ENCODE measurements around the gene NXPH3.

NXPH3 gene

GRCh38 chr17:49596613-49597244, 21.1 kb downstream of the NXPH3 start:
- Histone ChIP-seq H3K27ac (no peak overlapping the region), H3K36me3 (replicated peaks) (peaks cover 14% of the 10 kb centered on the region), H3K27me3 (replicated peaks) (no peaks in the 10 kb centered on the region), H3K4me3 (ENCODE audit: low read depth, low read length) (no peak overlapping the region)
- no peak for DNase-seq
- TF ChIP-seq CTCF (IDR thresholded peaks at IDR 0.05; ENCODE audit: low read depth, low read length, missing control alignments), result no peak
- in situ Hi-C loops (cut with HindIII; ENCODE audit: low pct_ligation_motif_present, low sequenced_read_pairs), result no loop called here

GRCh38 chr17:49597436-49597835, 21.8 kb downstream of the NXPH3 start:
- no peak overlapping the region for H3K27ac ChIP-seq
- DNase-seq, result no peak
- in situ Hi-C loops (cut with HindIII; ENCODE audit: low pct_ligation_motif_present, low sequenced_read_pairs), result no loop called here
- H3K36me3 ChIP-seq (replicated peaks), result peaks cover 17% of the 10 kb centered on the region
- no peak for TF ChIP-seq CTCF (IDR thresholded peaks at IDR 0.05; ENCODE audit: low read depth, low read length, missing control alignments)
- no peak overlapping the region for H3K4me3 ChIP-seq (ENCODE audit: low read depth, low read length)
- no peaks in the 10 kb centered on the region for H3K27me3 ChIP-seq (replicated peaks)

GRCh38 chr17:49597928-49598655, 22.4 kb downstream of the NXPH3 start:
- Histone ChIP-seq H3K36me3 (replicated peaks) (peaks cover 21% of the 10 kb centered on the region), H3K27ac (no peak overlapping the region), H3K4me3 (ENCODE audit: low read depth, low read length) (no peak overlapping the region), H3K27me3 (replicated peaks) (no peaks in the 10 kb centered on the region)
- DNase-seq, result no peak
- no peak for TF ChIP-seq CTCF (IDR thresholded peaks at IDR 0.05; ENCODE audit: low read depth, low read length, missing control alignments)
- in situ Hi-C loops (cut with HindIII; ENCODE audit: low pct_ligation_motif_present, low sequenced_read_pairs), result no loop called here

- in situ Hi-C loops (cut with HindIII; ENCODE audit: low pct_ligation_motif_present, low sequenced_read_pairs), result no loop called here
- Histone ChIP-seq H3K4me3 (ENCODE audit: low read depth, low read length) (no peak overlapping the region), H3K27me3 (replicated peaks) (no peaks in the 10 kb centered on the region), H3K36me3 (replicated peaks) (peaks cover 21% of the 10 kb centered on the region), H3K27ac (no peak overlapping the region)
- no peak for TF ChIP-seq CTCF (IDR thresholded peaks at IDR 0.05; ENCODE audit: low read depth, low read length, missing control alignments)
- no peak for DNase-seq
Measured at GRCh38 chr17:49598918-49599317, 23.2 kb downstream of the NXPH3 start.

- Histone ChIP-seq H3K4me3 (ENCODE audit: low read depth, low read length) (no peak overlapping the region), H3K36me3 (replicated peaks) (peaks cover 25% of the 10 kb centered on the region), H3K27me3 (replicated peaks) (no peaks in the 10 kb centered on the region), H3K27ac (no peak overlapping the region)
- in situ Hi-C loops (cut with HindIII; ENCODE audit: low pct_ligation_motif_present, low sequenced_read_pairs), result no loop called here
- TF ChIP-seq CTCF (IDR thresholded peaks at IDR 0.05; ENCODE audit: low read depth, low read length, missing control alignments), result no peak
- DNase-seq, result no peak
Measured at GRCh38 chr17:49600949-49601348, 25.3 kb downstream of the NXPH3 start.
